Lower leg skin (tissue), 3 donors: ENCODE results near the gene RNH1.

Experiments
- POLR2A ChIP-seq, 2 donors: fragments of 450-650 bp; IDR thresholded peaks; one replicate each; pipeline ENCODE4 v1.6.1; 2016 to 2017; ENCODE audit warnings: antibody characterized with exemption in 2 of 2, mild to moderate bottlenecking in 1 of 2, moderate library complexity in 1 of 2
- TF ChIP-seq, protein P1 (sequence below), 3 donors: fragments of 450-650 bp; IDR thresholded peaks; one replicate each; pipeline ENCODE4 v1.5.1; 2016; ENCODE audit warnings: antibody characterized with exemption in 3 of 3, mild to moderate bottlenecking in 3 of 3, moderate library complexity in 2 of 3

DNA sequence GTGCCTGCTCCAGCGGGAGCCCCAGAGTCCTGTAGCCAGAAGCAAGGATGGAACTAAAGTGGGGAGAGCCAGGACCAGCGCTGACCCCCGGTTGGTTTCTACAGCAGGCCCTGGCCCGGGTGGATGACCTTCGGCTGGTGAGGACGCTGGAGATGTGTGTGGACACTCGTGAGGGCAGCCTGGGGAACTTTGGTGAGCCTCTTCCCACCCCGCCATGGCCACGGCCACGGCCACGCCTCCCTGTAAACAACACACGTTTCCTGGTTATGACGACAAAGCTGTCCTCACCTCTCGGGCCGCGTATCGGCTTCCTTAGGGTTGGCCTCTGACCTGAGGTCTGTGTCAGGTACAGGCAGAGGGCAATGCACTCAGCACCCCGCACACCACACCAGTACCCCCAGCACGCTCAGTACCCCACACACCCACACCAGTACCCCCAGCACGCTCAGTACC is 34.4 kb upstream of the RNH1 start:
- TF ChIP-seq, protein P1, sequence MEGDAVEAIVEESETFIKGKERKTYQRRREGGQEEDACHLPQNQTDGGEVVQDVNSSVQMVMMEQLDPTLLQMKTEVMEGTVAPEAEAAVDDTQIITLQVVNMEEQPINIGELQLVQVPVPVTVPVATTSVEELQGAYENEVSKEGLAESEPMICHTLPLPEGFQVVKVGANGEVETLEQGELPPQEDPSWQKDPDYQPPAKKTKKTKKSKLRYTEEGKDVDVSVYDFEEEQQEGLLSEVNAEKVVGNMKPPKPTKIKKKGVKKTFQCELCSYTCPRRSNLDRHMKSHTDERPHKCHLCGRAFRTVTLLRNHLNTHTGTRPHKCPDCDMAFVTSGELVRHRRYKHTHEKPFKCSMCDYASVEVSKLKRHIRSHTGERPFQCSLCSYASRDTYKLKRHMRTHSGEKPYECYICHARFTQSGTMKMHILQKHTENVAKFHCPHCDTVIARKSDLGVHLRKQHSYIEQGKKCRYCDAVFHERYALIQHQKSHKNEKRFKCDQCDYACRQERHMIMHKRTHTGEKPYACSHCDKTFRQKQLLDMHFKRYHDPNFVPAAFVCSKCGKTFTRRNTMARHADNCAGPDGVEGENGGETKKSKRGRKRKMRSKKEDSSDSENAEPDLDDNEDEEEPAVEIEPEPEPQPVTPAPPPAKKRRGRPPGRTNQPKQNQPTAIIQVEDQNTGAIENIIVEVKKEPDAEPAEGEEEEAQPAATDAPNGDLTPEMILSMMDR (IDR thresholded peaks at IDR 0.05): no peak
- TF ChIP-seq POLR2A (IDR thresholded peaks at IDR 0.05): no peak
